ENCODE results near the gene PAX4. TPM values are rescaled to one million over a fixed set of nuclear protein-coding genes. Genes with fewer than 3 reads are reported as not detected.

Gene PAX4
- total and polyA plus RNA-seq, 9 of the 15 experiments (the other 6 are each of a cell fraction or from before 2014, with no cell fraction given): not detected

- 0 out of 2 replicates have a peak, but pooled peaks have one; percentile 21 for TF ChIP-seq PTRF (tag; IDR thresholded peaks at IDR 0.05)
- TF ChIP-seq NFATC3 (IDR thresholded peaks at IDR 0.05): 0 out of 2 replicates have a peak, but pooled peaks have one; percentile 60
- peak; percentile 91 for TF ChIP-seq BRD4 (IDR thresholded peaks at IDR 0.05)
- peak in 1 of 2 experiments; percentile 31; a peak in 1 of 3 replicates for TF ChIP-seq CBX3 (IDR thresholded peaks at IDR 0.05; ENCODE audit: borderline replicate concordance in 1 of 2, low read length in 2 of 2)
- TF ChIP-seq ETV6 (IDR thresholded peaks at IDR 0.05; ENCODE audit: borderline replicate concordance in 1 of 2, low read depth in 2 of 2, low read length in 1 of 2): 0 out of 4 replicates have a peak, but pooled peaks of 1 of the 2 experiments have one; percentile 10
- no peak for TF ChIP-seq ETV6 (CRISPR knock-in tag; IDR thresholded peaks at IDR 0.05; ENCODE audit: borderline replicate concordance)
- peak; percentile 72; the same call in 1 of the 2 replicates for TF ChIP-seq MBD1 (CRISPR knock-in tag; IDR thresholded peaks at IDR 0.05)
- no peak for TF ChIP-seq NCOA1 (IDR thresholded peaks at IDR 0.05; ENCODE audit: low read depth)
- TF ChIP-seq, protein P1, sequence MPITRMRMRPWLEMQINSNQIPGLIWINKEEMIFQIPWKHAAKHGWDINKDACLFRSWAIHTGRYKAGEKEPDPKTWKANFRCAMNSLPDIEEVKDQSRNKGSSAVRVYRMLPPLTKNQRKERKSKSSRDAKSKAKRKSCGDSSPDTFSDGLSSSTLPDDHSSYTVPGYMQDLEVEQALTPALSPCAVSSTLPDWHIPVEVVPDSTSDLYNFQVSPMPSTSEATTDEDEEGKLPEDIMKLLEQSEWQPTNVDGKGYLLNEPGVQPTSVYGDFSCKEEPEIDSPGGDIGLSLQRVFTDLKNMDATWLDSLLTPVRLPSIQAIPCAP (CRISPR knock-in tag; IDR thresholded peaks at IDR 0.05; ENCODE audit: borderline replicate concordance): peak; percentile 79; the same call in 1 of the 2 replicates
- TF ChIP-seq, protein P2, sequence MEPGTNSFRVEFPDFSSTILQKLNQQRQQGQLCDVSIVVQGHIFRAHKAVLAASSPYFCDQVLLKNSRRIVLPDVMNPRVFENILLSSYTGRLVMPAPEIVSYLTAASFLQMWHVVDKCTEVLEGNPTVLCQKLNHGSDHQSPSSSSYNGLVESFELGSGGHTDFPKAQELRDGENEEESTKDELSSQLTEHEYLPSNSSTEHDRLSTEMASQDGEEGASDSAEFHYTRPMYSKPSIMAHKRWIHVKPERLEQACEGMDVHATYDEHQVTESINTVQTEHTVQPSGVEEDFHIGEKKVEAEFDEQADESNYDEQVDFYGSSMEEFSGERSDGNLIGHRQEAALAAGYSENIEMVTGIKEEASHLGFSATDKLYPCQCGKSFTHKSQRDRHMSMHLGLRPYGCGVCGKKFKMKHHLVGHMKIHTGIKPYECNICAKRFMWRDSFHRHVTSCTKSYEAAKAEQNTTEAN (CRISPR knock-in tag; IDR thresholded peaks at IDR 0.05): peak; percentile 33; the same call in 1 of the 2 replicates
- TF ChIP-seq, protein P3, sequence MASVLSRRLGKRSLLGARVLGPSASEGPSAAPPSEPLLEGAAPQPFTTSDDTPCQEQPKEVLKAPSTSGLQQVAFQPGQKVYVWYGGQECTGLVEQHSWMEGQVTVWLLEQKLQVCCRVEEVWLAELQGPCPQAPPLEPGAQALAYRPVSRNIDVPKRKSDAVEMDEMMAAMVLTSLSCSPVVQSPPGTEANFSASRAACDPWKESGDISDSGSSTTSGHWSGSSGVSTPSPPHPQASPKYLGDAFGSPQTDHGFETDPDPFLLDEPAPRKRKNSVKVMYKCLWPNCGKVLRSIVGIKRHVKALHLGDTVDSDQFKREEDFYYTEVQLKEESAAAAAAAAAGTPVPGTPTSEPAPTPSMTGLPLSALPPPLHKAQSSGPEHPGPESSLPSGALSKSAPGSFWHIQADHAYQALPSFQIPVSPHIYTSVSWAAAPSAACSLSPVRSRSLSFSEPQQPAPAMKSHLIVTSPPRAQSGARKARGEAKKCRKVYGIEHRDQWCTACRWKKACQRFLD (CRISPR knock-in tag; IDR thresholded peaks at IDR 0.05): 0 out of 2 replicates have a peak, but pooled peaks have one; percentile 77
- no peak for TF ChIP-seq ZNF696 (CRISPR knock-in tag; conservative IDR thresholded peaks at IDR 0.05)
- 0 out of 2 replicates have a peak, but pooled peaks have one; percentile 13 for TF ChIP-seq ZNF766 (CRISPR knock-in tag; conservative IDR thresholded peaks at IDR 0.05)
- TF ChIP-seq FOXA3 (CRISPR knock-in tag; conservative IDR thresholded peaks at IDR 0.05 in 1 of 2, IDR thresholded peaks at IDR 0.05 in 1 of 2): 0 out of 4 replicates have a peak, but pooled peaks of 1 of the 2 experiments have one; percentile 15
- TF ChIP-seq ZNF778 (CRISPR knock-in tag; IDR thresholded peaks at IDR 0.05): no peak
- TF ChIP-seq MECOM (CRISPR knock-in tag; IDR thresholded peaks at IDR 0.05): peak; percentile 65; the same call in 1 of the 2 replicates
- TF ChIP-seq, protein P4, sequence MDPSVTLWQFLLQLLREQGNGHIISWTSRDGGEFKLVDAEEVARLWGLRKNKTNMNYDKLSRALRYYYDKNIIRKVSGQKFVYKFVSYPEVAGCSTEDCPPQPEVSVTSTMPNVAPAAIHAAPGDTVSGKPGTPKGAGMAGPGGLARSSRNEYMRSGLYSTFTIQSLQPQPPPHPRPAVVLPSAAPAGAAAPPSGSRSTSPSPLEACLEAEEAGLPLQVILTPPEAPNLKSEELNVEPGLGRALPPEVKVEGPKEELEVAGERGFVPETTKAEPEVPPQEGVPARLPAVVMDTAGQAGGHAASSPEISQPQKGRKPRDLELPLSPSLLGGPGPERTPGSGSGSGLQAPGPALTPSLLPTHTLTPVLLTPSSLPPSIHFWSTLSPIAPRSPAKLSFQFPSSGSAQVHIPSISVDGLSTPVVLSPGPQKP (CRISPR knock-in tag; IDR thresholded peaks at IDR 0.05): no peak
- peak; percentile 52; the same call in 1 of the 2 replicates for TF ChIP-seq ZNF197 (CRISPR knock-in tag; IDR thresholded peaks at IDR 0.05; ENCODE audit: low read depth)
Measured at GRCh38 chr7:127650847-127651555, 33.1 kb upstream of the PAX4 start (continued).

Data from K562 (cell line).